HepG2 (cell line): ENCODE measurements around the gene SPG7. TPM values are rescaled to one million over a fixed set of nuclear protein-coding genes. Genes with fewer than 3 reads are reported as not detected.

Experiments used
- FOXO1 ChIP-seq: sonication (generic); formaldehyde crosslinking; IDR thresholded peaks from 2 replicates; pipeline ENCODE4 v1.4.0; 2020; ENCODE audit warnings: missing genetic modification reagents
- MTA3 ChIP-seq: sonication (generic); formaldehyde crosslinking; IDR thresholded peaks from 2 replicates; pipeline ENCODE4 v1.4.0; 2020; ENCODE audit warnings: missing genetic modification reagents
- NCOA5 ChIP-seq: sonication (generic); formaldehyde crosslinking; IDR thresholded peaks from 2 replicates; pipeline ENCODE4 v1.4.0; 2020; ENCODE audit warnings: missing genetic modification reagents
- NFE2 ChIP-seq: sonication (generic); formaldehyde crosslinking; IDR thresholded peaks from 2 replicates; pipeline ENCODE4 v1.4.0; 2020; ENCODE audit warnings: missing genetic modification reagents
- PLRG1 ChIP-seq: fragments of 450-650 bp; conservative IDR thresholded peaks from 2 replicates; pipeline ENCODE4 v1.6.1; 2016
- RXRA ChIP-seq: sonication (generic); formaldehyde crosslinking; IDR thresholded peaks from 2 replicates; pipeline ENCODE4 v1.5.1; 2020; ENCODE audit warnings: missing genetic modification reagents
- SAP130 ChIP-seq: IDR thresholded peaks from 2 replicates; pipeline ENCODE4 v1.6.1; 2016; ENCODE audit warnings: low read depth
- ZBTB37 ChIP-seq: sonication (generic); formaldehyde crosslinking; IDR thresholded peaks from 2 replicates; pipeline ENCODE4 v1.4.0; 2020; ENCODE audit warnings: mild to moderate bottlenecking, missing genetic modification reagents
- ZBTB4 ChIP-seq: sonication (generic); formaldehyde crosslinking; IDR thresholded peaks from 2 replicates; pipeline ENCODE4 v1.4.0; 2020; ENCODE audit warnings: missing genetic modification reagents, mild to moderate bottlenecking, borderline replicate concordance
- ZBTB7B ChIP-seq: sonication (generic); formaldehyde crosslinking; IDR thresholded peaks from 2 replicates; pipeline ENCODE4 v1.4.0; 2020; ENCODE audit warnings: missing genetic modification reagents
- ZNF274 ChIP-seq: sonication (generic); formaldehyde crosslinking; IDR thresholded peaks from 2 replicates; pipeline ENCODE4 v1.5.1; 2020; ENCODE audit warnings: mild to moderate bottlenecking, missing genetic modification reagents
- ZNF280D ChIP-seq: sonication (generic); formaldehyde crosslinking; IDR thresholded peaks from 2 replicates; pipeline ENCODE4 v1.5.1; 2020; ENCODE audit warnings: mild to moderate bottlenecking, missing genetic modification reagents
- ZNF446 ChIP-seq: sonication (generic); formaldehyde crosslinking; IDR thresholded peaks from 2 replicates; pipeline ENCODE4 v1.5.0; 2020; ENCODE audit warnings: mild to moderate bottlenecking, missing genetic modification reagents
- polyA plus RNA-seq, 8 experiments: library from polyadenylated mRNA; depleted of rRNA in 3 of 8; stranded (reverse) in 7 of 8; unstranded in 1 of 8; fragments of >200 nt; fragmentation: Illumina TruSeq in 4 of 8; extraction: Trizol in 4 of 8; gene quantifications; 2 replicates each; pipeline versions ENCODE4 v1.2.1 to v1.2.3, GENCODE V29; 2011 to 2016; ENCODE audit warnings: low read depth in 4 of 8, missing spikeins in 1 of 8, mixed read lengths in 1 of 8; ENCODE audit not compliant: insufficient read depth in 1 of 8
- total RNA-seq, 5 experiments: library from RNA; depleted of rRNA; stranded (reverse); fragments of >200 nt; fragmentation: Illumina TruSeq; extraction: Trizol; gene quantifications; 2 replicates each; pipeline ENCODE4 v1.2.3, GENCODE V29; 2016; ENCODE audit warnings: low read depth in 1 of 5
- TF ChIP-seq, protein P1 (sequence below): sonication (generic); formaldehyde crosslinking; IDR thresholded peaks from 2 replicates; pipeline ENCODE4 v1.5.1; 2020; ENCODE audit warnings: mild to moderate bottlenecking, missing genetic modification reagents, borderline replicate concordance
- TF ChIP-seq, protein P2 (sequence below): IDR thresholded peaks from 2 replicates; pipeline ENCODE4 v1.6.1; 2016

Gene SPG7
- total and polyA plus RNA-seq, 2 of the 13 experiments (the other 11 are each of a cell fraction or from before 2014, with no cell fraction given), result 66.0 to 136 TPM

DNA sequence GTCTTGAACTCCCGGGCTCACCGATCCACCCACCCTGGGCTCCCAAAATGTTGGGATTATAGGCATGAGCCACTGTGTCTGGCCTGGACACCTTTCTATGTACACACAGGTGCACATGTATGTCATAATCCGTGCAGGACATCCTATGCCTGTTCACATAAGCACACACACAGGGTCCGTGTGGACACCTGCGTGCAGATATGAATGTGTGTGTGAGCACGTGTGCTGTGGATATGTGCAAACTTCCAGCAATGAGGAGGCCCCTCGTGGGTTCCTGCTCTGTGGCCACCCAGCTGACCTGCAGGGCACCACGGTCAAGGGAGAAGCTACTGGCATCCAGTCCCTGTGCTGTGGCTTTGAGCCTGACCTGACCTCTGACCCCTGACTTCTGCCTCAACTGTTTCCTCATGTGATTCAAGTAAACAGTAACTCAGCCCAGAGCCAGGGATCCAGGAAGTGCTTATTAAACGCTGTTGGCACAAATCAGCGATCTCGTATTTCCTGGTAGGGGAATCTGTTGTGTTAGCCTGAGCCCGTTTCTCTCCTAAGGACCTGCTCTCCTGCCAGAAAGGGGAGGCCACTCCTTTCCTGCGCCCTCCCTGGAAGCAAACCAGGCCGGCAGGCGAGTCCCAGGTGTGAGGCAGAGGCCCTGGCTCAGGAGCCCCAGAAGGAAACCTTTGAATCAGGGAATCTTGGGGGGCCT is 73.8 kb downstream of the SPG7 start (continued):
- TF ChIP-seq ZBTB4 (no peak), PLRG1 (no peak), ZNF446 (no peak), ZBTB7B (CRISPR knock-in tag) (peak; percentile 5; the same call in 1 of the 2 replicates), NFE2 (CRISPR knock-in tag) (no peak), ZNF280D (CRISPR knock-in tag) (no peak), ZBTB37 (CRISPR knock-in tag) (no peak), NCOA5 (CRISPR knock-in tag) (no peak), MTA3 (CRISPR knock-in tag) (no peak), FOXO1 (CRISPR knock-in tag) (peak; percentile 37; the same call in 1 of the 2 replicates), ZNF274 (no peak), SAP130 (CRISPR knock-in tag) (peak; percentile 87), RXRA (CRISPR knock-in tag) (peak; percentile 49)
- TF ChIP-seq, protein P1, sequence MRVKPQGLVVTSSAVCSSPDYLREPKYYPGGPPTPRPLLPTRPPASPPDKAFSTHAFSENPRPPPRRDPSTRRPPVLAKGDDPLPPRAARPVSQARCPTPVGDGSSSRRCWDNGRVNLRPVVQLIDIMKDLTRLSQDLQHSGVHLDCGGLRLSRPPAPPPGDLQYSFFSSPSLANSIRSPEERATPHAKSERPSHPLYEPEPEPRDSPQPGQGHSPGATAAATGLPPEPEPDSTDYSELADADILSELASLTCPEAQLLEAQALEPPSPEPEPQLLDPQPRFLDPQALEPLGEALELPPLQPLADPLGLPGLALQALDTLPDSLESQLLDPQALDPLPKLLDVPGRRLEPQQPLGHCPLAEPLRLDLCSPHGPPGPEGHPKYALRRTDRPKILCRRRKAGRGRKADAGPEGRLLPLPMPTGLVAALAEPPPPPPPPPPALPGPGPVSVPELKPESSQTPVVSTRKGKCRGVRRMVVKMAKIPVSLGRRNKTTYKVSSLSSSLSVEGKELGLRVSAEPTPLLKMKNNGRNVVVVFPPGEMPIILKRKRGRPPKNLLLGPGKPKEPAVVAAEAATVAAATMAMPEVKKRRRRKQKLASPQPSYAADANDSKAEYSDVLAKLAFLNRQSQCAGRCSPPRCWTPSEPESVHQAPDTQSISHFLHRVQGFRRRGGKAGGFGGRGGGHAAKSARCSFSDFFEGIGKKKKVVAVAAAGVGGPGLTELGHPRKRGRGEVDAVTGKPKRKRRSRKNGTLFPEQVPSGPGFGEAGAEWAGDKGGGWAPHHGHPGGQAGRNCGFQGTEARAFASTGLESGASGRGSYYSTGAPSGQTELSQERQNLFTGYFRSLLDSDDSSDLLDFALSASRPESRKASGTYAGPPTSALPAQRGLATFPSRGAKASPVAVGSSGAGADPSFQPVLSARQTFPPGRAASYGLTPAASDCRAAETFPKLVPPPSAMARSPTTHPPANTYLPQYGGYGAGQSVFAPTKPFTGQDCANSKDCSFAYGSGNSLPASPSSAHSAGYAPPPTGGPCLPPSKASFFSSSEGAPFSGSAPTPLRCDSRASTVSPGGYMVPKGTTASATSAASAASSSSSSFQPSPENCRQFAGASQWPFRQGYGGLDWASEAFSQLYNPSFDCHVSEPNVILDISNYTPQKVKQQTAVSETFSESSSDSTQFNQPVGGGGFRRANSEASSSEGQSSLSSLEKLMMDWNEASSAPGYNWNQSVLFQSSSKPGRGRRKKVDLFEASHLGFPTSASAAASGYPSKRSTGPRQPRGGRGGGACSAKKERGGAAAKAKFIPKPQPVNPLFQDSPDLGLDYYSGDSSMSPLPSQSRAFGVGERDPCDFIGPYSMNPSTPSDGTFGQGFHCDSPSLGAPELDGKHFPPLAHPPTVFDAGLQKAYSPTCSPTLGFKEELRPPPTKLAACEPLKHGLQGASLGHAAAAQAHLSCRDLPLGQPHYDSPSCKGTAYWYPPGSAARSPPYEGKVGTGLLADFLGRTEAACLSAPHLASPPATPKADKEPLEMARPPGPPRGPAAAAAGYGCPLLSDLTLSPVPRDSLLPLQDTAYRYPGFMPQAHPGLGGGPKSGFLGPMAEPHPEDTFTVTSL (CRISPR knock-in tag), result no peak
- TF ChIP-seq, protein P2, sequence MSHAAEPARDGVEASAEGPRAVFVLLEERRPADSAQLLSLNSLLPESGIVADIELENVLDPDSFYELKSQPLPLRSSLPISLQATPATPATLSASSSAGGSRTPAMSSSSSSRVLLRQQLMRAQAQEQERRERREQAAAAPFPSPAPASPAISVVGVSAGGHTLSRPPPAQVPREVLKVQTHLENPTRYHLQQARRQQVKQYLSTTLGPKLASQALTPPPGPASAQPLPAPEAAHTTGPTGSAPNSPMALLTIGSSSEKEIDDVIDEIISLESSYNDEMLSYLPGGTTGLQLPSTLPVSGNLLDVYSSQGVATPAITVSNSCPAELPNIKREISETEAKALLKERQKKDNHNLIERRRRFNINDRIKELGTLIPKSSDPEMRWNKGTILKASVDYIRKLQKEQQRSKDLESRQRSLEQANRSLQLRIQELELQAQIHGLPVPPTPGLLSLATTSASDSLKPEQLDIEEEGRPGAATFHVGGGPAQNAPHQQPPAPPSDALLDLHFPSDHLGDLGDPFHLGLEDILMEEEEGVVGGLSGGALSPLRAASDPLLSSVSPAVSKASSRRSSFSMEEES (CRISPR knock-in tag), result peak; percentile 90
